NCI-H774 (cell line): ENCODE data around the gene CRISPLD2.
"Not testable (repeated sequence)": the region's sequence is repeated elsewhere in the genome, so short reads cannot be mapped to it uniquely, and the experiment has no call there.

Source experiments
- DNase-seq: peaks from one replicate; lab custom pipeline; 2025; lab: John Stamatoyannopoulos, UW

CRISPLD2 gene

GRCh38 chr16:84859681-84860080 lies 39.9 kb downstream of the CRISPLD2 start:
- DNase-seq = no peak

- no peak for DNase-seq
Measured at GRCh38 chr16:84860383-84860782, 40.6 kb downstream of the CRISPLD2 start.

- no peak for DNase-seq
Measured at GRCh38 chr16:84861671-84862070, 41.9 kb downstream of the CRISPLD2 start.

- no peak for DNase-seq
Measured at GRCh38 chr16:84862804-84863480, 43.2 kb downstream of the CRISPLD2 start.

- no peak for DNase-seq
Measured at GRCh38 chr16:84863481-84863814, 43.7 kb downstream of the CRISPLD2 start.

- no peak for DNase-seq
Measured at GRCh38 chr16:84864326-84864955, 44.7 kb downstream of the CRISPLD2 start.

GRCh38 chr16:84867696-84868095 lies 47.9 kb downstream of the CRISPLD2 start:
- no peak for DNase-seq

- DNase-seq = no peak
Measured at GRCh38 chr16:84868328-84868727, 48.5 kb downstream of the CRISPLD2 start.

- no peak for DNase-seq
Measured at GRCh38 chr16:84868829-84869472, 49.2 kb downstream of the CRISPLD2 start.

GRCh38 chr16:84869473-84869845 lies 49.7 kb downstream of the CRISPLD2 start:
- no peak for DNase-seq

GRCh38 chr16:84872971-84873370 lies 53.2 kb downstream of the CRISPLD2 start:
- not testable (repeated sequence) for DNase-seq

- no peak for DNase-seq
Measured at GRCh38 chr16:84874004-84874435, 54.2 kb downstream of the CRISPLD2 start.

GRCh38 chr16:84874553-84874952 lies 54.8 kb downstream of the CRISPLD2 start:
- no peak for DNase-seq

- no peak for DNase-seq
Measured at GRCh38 chr16:84874983-84875382, 55.2 kb downstream of the CRISPLD2 start.

GRCh38 chr16:84875846-84876245 lies 56.1 kb downstream of the CRISPLD2 start:
- no peak for DNase-seq

GRCh38 chr16:84876873-84877606 lies 57.3 kb downstream of the CRISPLD2 start:
- DNase-seq = no peak

GRCh38 chr16:84878770-84879169 lies 59.0 kb downstream of the CRISPLD2 start:
- DNase-seq = no peak

- DNase-seq = no peak
Measured at GRCh38 chr16:84879569-84880487, 60.0 kb downstream of the CRISPLD2 start.

GRCh38 chr16:84881702-84882521 lies 62.1 kb downstream of the CRISPLD2 start:
- DNase-seq = no peak

GRCh38 chr16:84883301-84883700 lies 63.5 kb downstream of the CRISPLD2 start:
- DNase-seq = no peak

GRCh38 chr16:84884246-84884595 lies 64.4 kb downstream of the CRISPLD2 start:
- DNase-seq = no peak
